Measurements from ENCODE around the gene ABCA9.

The ABCA9 gene

GRCh38 chr17:69098625-69099024 is 37.9 kb upstream of the ABCA9 start:
- Histone ChIP-seq H3K36me3 (ENCODE audit: insufficient read depth, low read length) (no peaks in the 10 kb centered on the region), H3K4me1 (ENCODE audit: insufficient read depth, low read length) (no peaks in the 10 kb centered on the region), H4K20me1 (ENCODE audit: insufficient read depth, low read length) (no peaks in the 10 kb centered on the region), H3K4me2 (ENCODE audit: insufficient read depth, low read length) (no peak overlapping the region), H3K9me3 (ENCODE audit: insufficient read depth, low read length, severe bottlenecking) (no peaks in the 10 kb centered on the region), H3K27ac (ENCODE audit: low read length) (no peak overlapping the region), H2AFZ (ENCODE audit: low read depth, low read length) (no peak overlapping the region), H3K79me2 (ENCODE audit: insufficient read depth, low read length) (no peaks in the 10 kb centered on the region), H3K27me3 (ENCODE audit: insufficient read depth, low read length, poor library complexity) (peaks cover 7% of the 10 kb centered on the region), H3K4me3 (ENCODE audit: low read depth in 1 of 2, low read length in 2 of 2) (no peak overlapping the region), H3K9ac (ENCODE audit: low read depth, low read length) (no peak overlapping the region)
- DNase-seq (no peak), ATAC-seq (ENCODE audit: insufficient read depth, low read depth) (no peak)
- TF ChIP-seq EZH2 (IDR thresholded peaks at IDR 0.05; ENCODE audit: borderline replicate concordance, low read depth, low read length, severe bottlenecking) (no peak), CTCF (IDR thresholded peaks at IDR 0.05; ENCODE audit: borderline replicate concordance, extremely low read depth, low read length, poor library complexity, severe bottlenecking) (no peak)

- DNase-seq = no peak
- H3K4me2 ChIP-seq (ENCODE audit: insufficient read depth, low read length) = no peak overlapping the region
These were observed 35.8 kb upstream of the ABCA9 start for GRCh38 chr17:69096541-69096940.

GRCh38 chr17:69093995-69094394 is 33.3 kb upstream of the ABCA9 start:
- DNase-seq (no peak), ATAC-seq (ENCODE audit: insufficient read depth, low read depth) (no peak)
- Histone ChIP-seq H3K27me3 (ENCODE audit: insufficient read depth, low read length, poor library complexity) (peaks cover 11% of the 10 kb centered on the region), H3K79me2 (ENCODE audit: insufficient read depth, low read length) (no peaks in the 10 kb centered on the region), H3K4me3 (ENCODE audit: low read depth in 1 of 2, low read length in 2 of 2) (no peak overlapping the region), H3K9ac (ENCODE audit: low read depth, low read length) (no peak overlapping the region), H3K27ac (ENCODE audit: low read length) (no peak overlapping the region), H3K9me3 (ENCODE audit: insufficient read depth, low read length, severe bottlenecking) (no peaks in the 10 kb centered on the region), H3K36me3 (ENCODE audit: insufficient read depth, low read length) (no peaks in the 10 kb centered on the region), H2AFZ (ENCODE audit: low read depth, low read length) (no peak overlapping the region), H3K4me2 (ENCODE audit: insufficient read depth, low read length) (no peak overlapping the region), H4K20me1 (ENCODE audit: insufficient read depth, low read length) (no peaks in the 10 kb centered on the region), H3K4me1 (ENCODE audit: insufficient read depth, low read length) (no peaks in the 10 kb centered on the region)
- TF ChIP-seq EZH2 (IDR thresholded peaks at IDR 0.05; ENCODE audit: borderline replicate concordance, low read depth, low read length, severe bottlenecking) (no peak), CTCF (IDR thresholded peaks at IDR 0.05; ENCODE audit: borderline replicate concordance, extremely low read depth, low read length, poor library complexity, severe bottlenecking) (no peak)

More at GRCh38 chr17:69096541-69096940, 35.8 kb upstream of the ABCA9 start:
- Histone ChIP-seq H3K4me1 (ENCODE audit: insufficient read depth, low read length) (no peaks in the 10 kb centered on the region), H3K4me3 (ENCODE audit: low read depth in 1 of 2, low read length in 2 of 2) (no peak overlapping the region), H3K9me3 (ENCODE audit: insufficient read depth, low read length, severe bottlenecking) (no peaks in the 10 kb centered on the region), H3K9ac (ENCODE audit: low read depth, low read length) (no peak overlapping the region), H3K27ac (ENCODE audit: low read length) (no peak overlapping the region), H2AFZ (ENCODE audit: low read depth, low read length) (no peak overlapping the region), H3K27me3 (ENCODE audit: insufficient read depth, low read length, poor library complexity) (peaks cover 11% of the 10 kb centered on the region), H3K79me2 (ENCODE audit: insufficient read depth, low read length) (no peaks in the 10 kb centered on the region), H3K36me3 (ENCODE audit: insufficient read depth, low read length) (no peaks in the 10 kb centered on the region), H4K20me1 (ENCODE audit: insufficient read depth, low read length) (no peaks in the 10 kb centered on the region)
- ATAC-seq (ENCODE audit: insufficient read depth, low read depth) = no peak
- TF ChIP-seq EZH2 (IDR thresholded peaks at IDR 0.05; ENCODE audit: borderline replicate concordance, low read depth, low read length, severe bottlenecking) (no peak), CTCF (IDR thresholded peaks at IDR 0.05; ENCODE audit: borderline replicate concordance, extremely low read depth, low read length, poor library complexity, severe bottlenecking) (no peak)

GRCh38 chr17:69093279-69093789 is 32.6 kb upstream of the ABCA9 start:
- Histone ChIP-seq H3K9me3 (ENCODE audit: insufficient read depth, low read length, severe bottlenecking) (no peaks in the 10 kb centered on the region), H3K9ac (ENCODE audit: low read depth, low read length) (no peak overlapping the region), H4K20me1 (ENCODE audit: insufficient read depth, low read length) (no peaks in the 10 kb centered on the region), H3K27ac (ENCODE audit: low read length) (no peak overlapping the region), H3K36me3 (ENCODE audit: insufficient read depth, low read length) (no peaks in the 10 kb centered on the region), H3K4me2 (ENCODE audit: insufficient read depth, low read length) (no peak overlapping the region), H2AFZ (ENCODE audit: low read depth, low read length) (no peak overlapping the region), H3K4me1 (ENCODE audit: insufficient read depth, low read length) (no peaks in the 10 kb centered on the region), H3K27me3 (ENCODE audit: insufficient read depth, low read length, poor library complexity) (peaks cover 11% of the 10 kb centered on the region), H3K4me3 (ENCODE audit: low read depth in 1 of 2, low read length in 2 of 2) (no peak overlapping the region), H3K79me2 (ENCODE audit: insufficient read depth, low read length) (no peaks in the 10 kb centered on the region)
- ATAC-seq (ENCODE audit: insufficient read depth, low read depth) (no peak), DNase-seq (no peak)
- TF ChIP-seq CTCF (IDR thresholded peaks at IDR 0.05; ENCODE audit: borderline replicate concordance, extremely low read depth, low read length, poor library complexity, severe bottlenecking) = no peak
- TF ChIP-seq EZH2 (IDR thresholded peaks at IDR 0.05; ENCODE audit: borderline replicate concordance, low read depth, low read length, severe bottlenecking) = no peak

Data from DND-41 (cell line).